SJCRH30 (cell line): Measurements from ENCODE around the gene BTN3A1. TPM values are rescaled to one million over a fixed set of nuclear protein-coding genes. Genes with fewer than 3 reads are reported as not detected.
"Not testable (repeated sequence)": the region's sequence is repeated elsewhere in the genome, so short reads cannot be mapped to it uniquely, and the experiment has no call there.

ENCODE experiments used
- DNase-seq, 2 experiments: peaks; one replicate each; pipeline ENCODE4 v3.0.0-alpha.2; 2015 to 2020
- H3K27ac ChIP-seq: fragments of 250-450 bp; sonication (Bioruptor Pico); 2 replicates; pipeline ENCODE4 v1.5.1; 2020; ENCODE audit warnings: mild to moderate bottlenecking, moderate library complexity
- H3K27me3 ChIP-seq: fragments of 250-450 bp; sonication (Bioruptor Pico); 2 replicates; pipeline ENCODE4 v1.5.1; 2020; ENCODE audit warnings: mild to moderate bottlenecking, moderate library complexity
- H3K36me3 ChIP-seq: fragments of 250-450 bp; sonication (Bioruptor Pico); 2 replicates; pipeline ENCODE4 v1.5.1; 2020; ENCODE audit warnings: mild to moderate bottlenecking, moderate library complexity
- H3K4me1 ChIP-seq: fragments of 250-450 bp; sonication (Bioruptor Pico); 2 replicates; pipeline ENCODE4 v1.5.1; 2020; ENCODE audit warnings: mild to moderate bottlenecking, moderate library complexity
- H3K4me3 ChIP-seq: fragments of 250-450 bp; sonication (Bioruptor Pico); 2 replicates; pipeline ENCODE4 v1.5.1; 2020; ENCODE audit warnings: mild to moderate bottlenecking, moderate library complexity
- H3K9me3 ChIP-seq: fragments of 250-450 bp; sonication (Bioruptor Pico); replicated peaks from 2 replicates; pipeline ENCODE4 v1.5.1; 2020; ENCODE audit warnings: mild to moderate bottlenecking, moderate library complexity
- total RNA-seq: library from RNA; depleted of rRNA; stranded (reverse); fragments of >200 nt; shearing (Covaris generic); gene quantifications from 2 replicates; pipeline ENCODE4 v1.2.3, GENCODE V29; 2014; rRNA removed

BTN3A1 gene
- total RNA-seq, 1 experiment from 2014 or later, result 0.81 TPM

DNA sequence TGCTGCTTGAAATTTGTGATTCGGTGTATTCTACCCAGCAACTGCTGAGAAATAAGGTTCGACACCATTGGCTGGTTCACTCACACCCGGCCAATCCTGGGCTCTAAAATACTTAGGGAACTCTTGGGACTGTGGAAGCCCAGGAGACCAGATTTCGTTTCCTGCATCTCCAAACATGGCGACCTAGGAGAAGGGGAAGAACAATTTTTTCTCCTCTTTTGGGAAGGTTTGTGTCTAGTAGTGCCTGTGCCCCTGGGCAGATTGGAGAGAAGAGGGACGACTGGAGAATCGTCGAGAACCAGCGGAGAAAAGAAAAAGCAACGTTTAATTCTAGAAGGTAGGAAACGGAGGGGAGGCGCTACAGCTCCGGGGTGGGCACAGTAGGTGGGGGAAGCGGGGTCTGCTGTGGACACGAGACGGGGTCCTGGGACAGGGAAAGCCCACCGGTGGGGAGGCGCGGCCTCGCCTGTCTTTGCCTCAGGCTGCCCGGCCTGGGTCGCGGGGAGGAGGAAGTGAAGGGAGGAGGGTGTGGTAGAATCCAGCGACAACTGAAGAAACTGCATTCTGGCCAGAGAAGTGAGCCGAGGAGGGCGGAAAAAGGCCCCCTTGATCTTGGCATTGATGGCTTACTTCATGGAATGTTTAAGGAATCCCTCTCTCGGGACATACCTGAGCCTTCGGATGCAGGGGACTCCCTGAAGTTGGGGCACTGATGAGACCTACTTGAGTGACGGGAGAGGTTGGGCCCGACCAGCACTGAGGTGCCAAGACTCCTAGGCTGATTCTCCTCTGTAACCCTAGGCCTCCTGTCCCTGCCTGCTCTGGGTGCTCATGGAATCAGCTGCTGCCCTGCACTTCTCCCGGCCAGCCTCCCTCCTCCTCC is 56.0 kb downstream of the BTN3A1 start, which contains the start of gene BTN2A1:
BTN2A1 (plus strand) TSS at position 150 of the 883 bp plus-strand sequence; CDS start at position 832, 682 bp downstream.
- peak; percentile 78 to 91 for DNase-seq
- peak within 1 kb of the TSS; percentile 68 for H3K27ac ChIP-seq
- H3K4me3 ChIP-seq, result peak within 1 kb of the TSS; percentile 76
- peaks cover 20% of the 10 kb centered on the region for H3K36me3 ChIP-seq
- peaks cover 4% of the 10 kb centered on the region for H3K4me1 ChIP-seq
- H3K9me3 ChIP-seq, result no peaks in the 10 kb centered on the region
- no peaks in the 10 kb centered on the region for H3K27me3 ChIP-seq

DNA sequence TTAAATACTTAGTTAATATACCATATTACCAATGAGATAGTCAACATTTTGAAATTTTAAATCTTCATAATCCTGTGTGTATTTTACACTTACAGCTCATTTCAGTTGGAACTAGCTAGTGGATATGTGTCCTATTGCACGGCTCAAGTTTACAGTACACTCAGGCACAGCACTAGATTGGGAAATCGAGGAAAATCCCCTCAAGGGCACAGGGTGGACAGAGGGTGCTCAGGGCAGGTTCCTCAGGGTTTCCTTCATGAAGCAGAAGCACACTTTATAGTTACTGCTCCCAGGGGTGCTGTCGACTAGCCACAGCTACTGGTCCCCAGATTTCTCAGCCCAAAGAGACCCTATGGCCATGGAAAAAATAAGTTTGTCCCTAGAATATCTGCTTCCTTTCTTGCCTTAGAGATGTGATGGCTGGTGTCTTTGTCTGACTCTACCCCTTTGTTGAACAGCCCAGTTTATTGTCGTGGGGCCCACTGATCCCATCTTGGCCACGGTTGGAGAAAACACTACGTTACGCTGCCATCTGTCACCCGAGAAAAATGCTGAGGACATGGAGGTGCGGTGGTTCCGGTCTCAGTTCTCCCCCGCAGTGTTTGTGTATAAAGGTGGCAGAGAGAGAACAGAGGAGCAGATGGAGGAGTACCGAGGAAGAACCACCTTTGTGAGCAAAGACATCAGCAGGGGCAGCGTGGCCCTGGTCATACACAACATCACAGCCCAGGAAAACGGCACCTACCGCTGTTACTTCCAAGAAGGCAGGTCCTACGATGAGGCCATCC is 57.1 kb downstream of the BTN3A1 start:
- H3K9me3 ChIP-seq, result no peaks in the 10 kb centered on the region
- DNase-seq, result no peak
- no peaks in the 10 kb centered on the region for H3K27me3 ChIP-seq
- H3K36me3 ChIP-seq, result peaks cover 25% of the 10 kb centered on the region
- peaks cover 4% of the 10 kb centered on the region for H3K4me1 ChIP-seq
- H3K27ac ChIP-seq, result no peak overlapping the region
- H3K4me3 ChIP-seq, result no peak overlapping the region; the same call in 1 of the 2 replicates

DNA sequence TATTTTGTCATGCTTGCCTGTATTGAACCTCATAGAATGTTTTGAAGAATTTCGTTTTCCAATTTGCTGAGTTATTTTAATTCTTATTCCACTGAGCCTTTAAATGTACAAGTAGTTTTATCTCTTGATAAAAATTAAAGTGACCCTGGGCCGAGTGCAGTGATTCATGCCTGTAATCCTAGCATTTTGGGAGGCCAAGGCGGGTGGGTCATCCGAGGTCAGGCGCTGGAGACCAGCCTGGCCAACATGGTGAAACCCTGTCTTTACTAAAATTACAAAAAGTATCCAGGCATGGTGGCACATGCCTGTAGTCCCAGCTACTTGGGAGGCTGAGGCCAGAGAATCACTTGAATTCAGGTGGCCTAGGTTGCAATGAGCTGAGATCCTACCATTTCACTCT is 59.3 kb downstream of the BTN3A1 start:
- H3K27ac ChIP-seq, H3K27me3 ChIP-seq, DNase-seq, H3K4me3 ChIP-seq, H3K9me3 ChIP-seq, H3K4me1 ChIP-seq: not testable (repeated sequence)
- peaks cover 36% of the 10 kb centered on the region for H3K36me3 ChIP-seq

GRCh38 chr6:26464014-26464413 is 61.9 kb downstream of the BTN3A1 start:
- Histone ChIP-seq H3K4me3 (no peak overlapping the region), H3K9me3 (no peaks in the 10 kb centered on the region), H3K36me3 (peaks cover 48% of the 10 kb centered on the region)

DNA sequence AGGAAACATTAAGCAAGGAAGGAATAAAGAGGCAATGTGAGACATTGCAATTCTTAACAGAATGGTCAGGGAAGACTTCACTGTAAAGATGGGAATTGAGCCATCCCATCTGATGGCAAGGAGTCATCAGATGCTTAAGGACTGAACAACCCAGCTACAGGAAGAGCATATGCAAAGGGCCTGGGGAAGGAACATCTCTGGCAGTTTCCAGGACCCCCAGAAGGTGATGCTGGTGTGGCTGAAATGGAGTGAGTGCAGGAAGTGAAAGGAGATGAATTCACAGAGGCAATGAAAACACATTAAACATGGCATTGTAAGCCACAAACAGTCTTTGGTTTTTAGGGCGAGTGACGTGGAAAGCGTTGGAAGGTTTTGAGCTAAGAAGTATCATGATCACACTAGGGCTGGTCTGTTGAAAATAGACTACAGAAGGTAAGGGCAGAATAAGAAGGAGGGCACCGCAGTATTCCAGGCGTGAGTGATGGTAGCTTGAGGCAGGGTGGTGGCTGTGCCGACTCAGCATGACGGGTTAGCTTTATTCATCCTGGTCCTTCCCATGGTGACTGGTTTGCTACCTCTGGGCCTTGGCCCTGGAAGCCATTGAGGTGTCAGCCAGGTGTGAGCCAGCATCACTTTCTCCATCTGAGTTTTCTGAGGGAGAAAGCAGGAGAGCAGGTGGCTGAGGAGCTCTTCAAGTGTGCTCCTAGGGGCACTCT is 62.5 kb downstream of the BTN3A1 start:
- no peak overlapping the region for H3K27ac ChIP-seq
- peaks cover 50% of the 10 kb centered on the region for H3K36me3 ChIP-seq
- DNase-seq, result no peak
- no peaks in the 10 kb centered on the region for H3K9me3 ChIP-seq
- no peaks in the 10 kb centered on the region for H3K27me3 ChIP-seq
- no peak overlapping the region for H3K4me3 ChIP-seq
- H3K4me1 ChIP-seq, result no peaks in the 10 kb centered on the region

More at GRCh38 chr6:26464014-26464413, 61.9 kb downstream of the BTN3A1 start:
- H3K27me3 ChIP-seq, result no peaks in the 10 kb centered on the region
- no peaks in the 10 kb centered on the region for H3K4me1 ChIP-seq
- H3K27ac ChIP-seq, result no peak overlapping the region
- DNase-seq, result no peak

Other genes with a start within 250 kb of the BTN3A1 start
- 0.77 and 0.79 TPM in 2 replicates for gene BTN3A2, start 37.1 kb upstream of the BTN3A1 start, total RNA-seq
- gene BTN2A2, start 19.2 kb upstream of the BTN3A1 start, total RNA-seq, result 8.5 and 11.4 TPM in 2 replicates
- gene BTN3A3, start 38.2 kb downstream of the BTN3A1 start, total RNA-seq, result 0.33 and 0.55 TPM in 2 replicates
- gene BTN2A1, start 55.7 kb downstream of the BTN3A1 start, total RNA-seq, result 16.9 and 17.2 TPM in 2 replicates
- gene BTN1A1, start 98.0 kb downstream of the BTN3A1 start, total RNA-seq, result 0.04 TPM in 1 of 2 replicates, not detected in the other
- 52.2 and 53.8 TPM in 2 replicates for gene HMGN4, start 136.1 kb downstream of the BTN3A1 start, total RNA-seq
- gene ABT1, start 194.7 kb downstream of the BTN3A1 start, total RNA-seq, result 26.6 and 30.7 TPM in 2 replicates